Lower leg skin (tissue), 4 donors: ENCODE data around the gene MET. TPM values are rescaled to one million over a fixed set of nuclear protein-coding genes. Genes with fewer than 3 reads are reported as not detected.

Experiments
- DNase-seq, 2 donors: peaks; one replicate each; pipeline ENCODE4 v3.0.0-alpha.2; 2019; ENCODE audit warnings: low spot score in 2 of 2
- H3K4me3 ChIP-seq: fragments of 200-600 bp; sonication (generic); 2 replicates; pipeline ENCODE4 v1.5.1; 2017; ENCODE audit warnings: mild to moderate bottlenecking, low read depth; ENCODE audit not compliant: poor library complexity, severe bottlenecking
- CTCF ChIP-seq, 3 donors: fragments of 450-650 bp; IDR thresholded peaks; one replicate each; pipeline ENCODE4 v1.5.1; 2016; ENCODE audit warnings: antibody characterized with exemption in 3 of 3, mild to moderate bottlenecking in 3 of 3, moderate library complexity in 2 of 3
- POLR2A ChIP-seq, 2 donors: fragments of 450-650 bp; IDR thresholded peaks; one replicate each; pipeline ENCODE4 v1.6.1; 2016 to 2017; ENCODE audit warnings: antibody characterized with exemption in 2 of 2, mild to moderate bottlenecking in 1 of 2, moderate library complexity in 1 of 2
- WGBS, 2 donors: methylation state at CpG; one replicate each; pipeline ENCODE4 v1.1.5; 2018; 5-methylcytosine and 5-hydroxymethylcytosine counted together
- intact Hi-C: fragments of 100-400 bp; cut with DNase I; formaldehyde crosslinking; loops from one replicate; pipeline ENCODE4 v1.15.0; 2023; ENCODE audit warnings: low total_unique reads
- total RNA-seq, 4 donors: library from RNA; depleted of rRNA; stranded (reverse); fragments of >200 nt; gene quantifications; one replicate each; pipeline ENCODE4 v1.1.0, GENCODE V29; 2016

MET gene
- total RNA-seq, 4 donors from 2014 or later = 15.8 to 28.2 (median 24.5) TPM

- H3K4me3 ChIP-seq = no peak overlapping the region
- intact Hi-C loops = no loop called here
- 67 to 81% methylated on average over 1 of the region's 1 CpG for WGBS, 2 donors
- DNase-seq = no peak
- no peak for TF ChIP-seq POLR2A (IDR thresholded peaks at IDR 0.05)
- no peak for TF ChIP-seq CTCF (IDR thresholded peaks at IDR 0.05)
Observed at GRCh38 chr7:116708248-116708647, 36.3 kb downstream of the MET start.

GRCh38 chr7:116708861-116709260 lies 36.9 kb downstream of the MET start:
- no peak for TF ChIP-seq POLR2A (IDR thresholded peaks at IDR 0.05)
- no peak overlapping the region for H3K4me3 ChIP-seq
- intact Hi-C loops = no loop called here
- DNase-seq = no peak
- 89 to 94% methylated on average over 1 of the region's 1 CpG for WGBS, 2 donors

- WGBS, 2 donors = 49 to 54% methylated on average over 4 of the region's 4 CpGs
Observed at GRCh38 chr7:116709336-116709735, 37.3 kb downstream of the MET start.

GRCh38 chr7:116710764-116711452 lies 38.9 kb downstream of the MET start:
- TF ChIP-seq CTCF (IDR thresholded peaks at IDR 0.05) = no peak
- TF ChIP-seq POLR2A (IDR thresholded peaks at IDR 0.05) = no peak
- no peak for DNase-seq
- intact Hi-C loops = no loop called here
- H3K4me3 ChIP-seq = no peak overlapping the region
- WGBS, 2 donors = 31 to 37% methylated on average over 3 of the region's 3 CpGs

More at GRCh38 chr7:116709336-116709735, 37.3 kb downstream of the MET start:
- DNase-seq = no peak
- intact Hi-C loops = no loop called here
- TF ChIP-seq POLR2A (IDR thresholded peaks at IDR 0.05) = no peak
- TF ChIP-seq CTCF (IDR thresholded peaks at IDR 0.05) = no peak
- H3K4me3 ChIP-seq = no peak overlapping the region

- H3K4me3 ChIP-seq = no peak overlapping the region
- no peak for TF ChIP-seq CTCF (IDR thresholded peaks at IDR 0.05)
- TF ChIP-seq POLR2A (IDR thresholded peaks at IDR 0.05) = no peak
- no peak for DNase-seq
- intact Hi-C loops = no loop called here
- 70 to 75% methylated on average over 4 of the region's 4 CpGs for WGBS, 2 donors
Observed at GRCh38 chr7:116711790-116712189, 39.8 kb downstream of the MET start.

GRCh38 chr7:116713500-116713899 lies 41.5 kb downstream of the MET start:
- TF ChIP-seq POLR2A (IDR thresholded peaks at IDR 0.05) (no peak), CTCF (IDR thresholded peaks at IDR 0.05) (no peak)
- intact Hi-C loops = no loop called here
- no peak for DNase-seq
- 66 to 83% methylated on average over 4 of the region's 4 CpGs for WGBS, 2 donors
- H3K4me3 ChIP-seq = no peak overlapping the region
